Right renal pelvis (tissue), 4 donors: ENCODE data around the gene FRS3. TPM values are rescaled to one million over a fixed set of nuclear protein-coding genes. Genes with fewer than 3 reads are reported as not detected.
A peak's percentile ranks its signal among the peaks of the same experiment; 100 is the strongest.

Experiments
- DNase-seq, 4 donors: peaks; one replicate each; pipeline ENCODE4 v3.0.0-alpha.2; 2013; ENCODE audit warnings: low read depth in 4 of 4, low spot score in 3 of 4, missing footprints in 1 of 4
- polyA plus RNA-seq, 4 donors: library from polyadenylated mRNA; unstranded; fragments of 120-200 nt; gene quantifications; one replicate each; pipeline ENCODE4 v1.2.1, GENCODE V29; 2013; ENCODE audit not compliant: insufficient read length in 4 of 4

Gene FRS3
- polyA plus RNA-seq, 4 donors, result 5.7 to 8.0 (median 6.6) TPM

GRCh38 chr6:41747256-41748101 lies 32.2 kb downstream of the FRS3 start, which contains the start of gene PGC:
Gene PGC (minus strand): TSS chr6:41747397. CDS start chr6:41747334, 63 bp downstream.
- DNase-seq, result no peak

GRCh38 chr6:41746107-41746506 lies 33.6 kb downstream of the FRS3 start:
- no peak for DNase-seq

- DNase-seq, result no peak
These were observed 35.4 kb downstream of the FRS3 start for GRCh38 chr6:41744236-41744787.

DNA sequence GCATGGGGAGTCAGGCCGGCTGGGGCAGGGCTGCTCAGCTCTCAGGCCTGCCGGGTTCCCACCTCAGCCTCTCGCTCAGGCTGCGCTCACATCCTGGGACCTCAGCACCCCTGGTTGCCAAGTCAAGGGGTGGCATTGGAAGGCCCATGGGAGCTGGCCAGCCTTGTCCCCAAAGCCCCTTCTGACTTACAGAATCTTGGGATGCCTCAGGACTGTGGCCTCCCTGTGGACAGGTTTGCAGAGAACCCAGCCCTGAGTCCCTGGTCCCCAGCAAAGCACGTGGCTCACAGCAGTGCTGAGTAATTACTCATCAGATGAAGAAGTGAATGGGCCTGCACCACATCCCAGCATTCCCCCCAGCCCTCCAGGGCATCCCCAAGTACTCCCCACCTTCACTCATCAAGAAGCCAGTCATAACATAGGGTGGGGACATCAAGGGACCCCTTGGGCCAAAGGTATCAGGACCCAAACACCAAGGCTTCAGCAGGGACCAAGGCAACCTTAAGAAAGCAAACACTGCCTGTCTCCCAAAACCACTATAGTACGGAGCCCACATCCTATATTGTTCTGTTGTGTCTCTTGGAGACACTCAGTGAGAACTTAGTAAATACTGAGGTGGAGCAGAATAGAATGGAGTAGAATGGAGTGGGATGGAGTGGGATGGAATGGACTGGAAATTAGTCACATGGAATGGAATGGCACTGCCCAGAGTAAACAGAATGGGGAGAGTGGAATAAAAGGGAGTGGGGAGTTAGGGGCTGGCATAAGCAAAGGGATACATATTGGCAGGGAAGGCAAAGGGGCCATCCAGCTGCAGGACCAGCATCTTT lies 36.1 kb downstream of the FRS3 start:
- DNase-seq, result no peak

DNA sequence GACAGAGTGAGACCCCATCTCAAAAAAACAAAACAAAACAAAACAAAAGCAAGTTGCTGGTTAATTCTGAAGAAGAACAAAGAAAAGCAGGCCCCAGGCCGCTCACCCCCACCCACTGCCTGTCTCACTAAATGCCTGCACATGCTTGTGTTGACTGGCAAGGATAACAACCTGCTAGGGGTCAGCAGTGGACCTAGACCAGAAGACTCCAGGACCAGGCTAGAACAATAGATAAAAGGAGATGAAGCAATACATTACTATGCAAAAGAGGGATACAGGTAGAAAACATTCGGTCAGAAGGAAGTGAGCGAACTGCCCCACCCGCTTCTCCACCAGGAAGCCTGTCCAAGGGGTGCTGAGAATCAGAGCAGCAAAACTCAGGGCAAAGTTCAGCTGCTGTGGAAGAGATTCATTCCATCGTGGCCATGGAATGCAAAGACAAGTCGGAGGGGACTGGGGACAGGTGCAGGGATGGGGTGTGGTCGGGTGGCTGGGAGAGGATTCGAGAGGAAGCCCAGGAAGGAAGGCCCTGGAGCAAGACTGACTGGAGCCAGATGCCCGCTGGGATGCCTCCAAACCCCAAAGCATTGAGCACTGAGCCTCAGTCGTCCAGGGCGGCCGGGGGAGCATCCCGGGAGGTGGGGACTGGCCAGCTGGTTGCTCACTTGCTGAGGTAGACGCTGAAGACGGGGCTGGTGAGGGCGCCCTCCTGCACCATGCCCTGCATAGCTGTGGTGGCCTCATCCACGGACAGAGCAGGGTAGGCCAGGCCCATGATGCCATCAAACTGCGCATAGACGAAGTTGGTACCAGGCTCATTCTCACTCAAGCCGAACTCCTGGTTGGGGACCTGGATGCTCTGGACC lies 37.8 kb downstream of the FRS3 start:
- DNase-seq, result no peak

DNA sequence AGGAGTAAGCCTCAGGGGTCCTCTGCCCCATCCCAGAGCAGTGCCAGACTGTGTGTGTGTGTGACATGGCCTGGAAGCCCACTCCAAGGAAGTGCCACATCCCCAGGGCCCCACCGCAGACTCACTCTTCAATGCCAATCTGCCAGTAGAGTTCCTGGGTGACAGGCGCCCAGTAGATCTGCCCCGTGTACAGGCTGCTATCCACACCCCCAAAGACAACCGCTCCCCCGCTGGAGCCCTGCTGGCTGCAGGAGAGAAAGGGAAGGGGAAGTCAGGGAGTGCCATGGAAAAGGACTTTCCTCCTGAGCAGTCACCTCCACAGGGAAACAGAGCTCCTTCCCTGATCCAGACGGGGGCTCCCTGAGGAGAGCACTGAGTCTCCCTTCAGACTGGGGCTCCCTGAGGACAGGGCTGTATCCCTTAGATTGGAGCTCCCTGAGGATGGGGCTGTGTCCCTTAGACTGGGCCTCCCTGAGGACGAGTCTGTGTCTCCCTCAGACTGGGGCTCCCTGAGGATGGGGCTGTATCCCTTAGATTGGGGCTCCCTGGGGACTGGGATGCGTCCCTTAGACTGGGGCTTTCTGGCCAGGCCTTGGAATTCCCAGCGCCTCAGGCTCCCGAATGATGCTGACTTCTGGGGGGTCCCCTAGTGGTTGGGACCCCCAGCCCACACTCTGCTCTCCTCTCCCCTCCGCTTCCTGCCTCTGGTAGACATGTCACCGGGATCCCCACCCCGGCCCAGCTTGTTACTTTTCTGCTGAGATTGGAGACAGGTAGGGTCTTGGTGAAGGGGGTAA lies 39.1 kb downstream of the FRS3 start:
- DNase-seq, result no peak

- DNase-seq, result no peak
These were observed 40.7 kb downstream of the FRS3 start for GRCh38 chr6:41739041-41739440.

- no peak for DNase-seq
These were observed 42.0 kb downstream of the FRS3 start for GRCh38 chr6:41737591-41738130.

DNA sequence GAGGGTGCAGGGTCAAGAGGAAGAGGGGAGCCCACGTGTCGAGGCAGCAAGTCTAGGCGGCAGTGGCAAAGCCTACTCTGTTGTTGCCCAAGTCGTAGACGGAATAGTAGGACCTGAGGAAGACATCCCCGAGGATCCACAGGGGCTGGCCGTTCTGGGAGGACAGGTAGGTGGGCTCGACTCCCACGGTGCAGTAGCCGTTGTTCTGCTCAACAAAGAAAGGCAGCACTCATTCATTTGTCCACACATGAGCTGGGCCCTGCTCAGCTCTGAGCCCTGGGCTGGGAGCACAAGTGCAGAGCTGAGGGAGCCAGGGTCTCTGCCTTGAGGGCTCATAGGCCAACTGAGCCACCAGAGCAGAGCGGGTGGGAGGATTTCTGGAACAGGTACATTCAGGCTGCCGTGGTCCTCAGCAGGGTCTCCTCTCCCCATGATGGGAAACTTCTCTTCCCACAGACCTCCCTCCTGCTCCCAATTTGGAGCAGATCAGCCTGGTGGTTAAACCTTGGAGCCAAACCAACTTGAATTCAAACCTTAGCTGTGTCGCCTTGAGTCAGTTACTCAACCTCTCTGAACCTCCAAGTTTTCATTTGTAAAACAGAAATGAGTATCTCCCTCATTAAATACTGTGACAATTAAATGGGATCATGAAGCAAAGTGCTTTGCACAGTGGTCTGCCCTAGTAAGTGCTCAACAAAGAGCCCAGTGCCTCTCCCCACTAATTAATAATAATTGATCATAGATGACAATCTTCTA lies 42.7 kb downstream of the FRS3 start:
- no peak for DNase-seq

DNA sequence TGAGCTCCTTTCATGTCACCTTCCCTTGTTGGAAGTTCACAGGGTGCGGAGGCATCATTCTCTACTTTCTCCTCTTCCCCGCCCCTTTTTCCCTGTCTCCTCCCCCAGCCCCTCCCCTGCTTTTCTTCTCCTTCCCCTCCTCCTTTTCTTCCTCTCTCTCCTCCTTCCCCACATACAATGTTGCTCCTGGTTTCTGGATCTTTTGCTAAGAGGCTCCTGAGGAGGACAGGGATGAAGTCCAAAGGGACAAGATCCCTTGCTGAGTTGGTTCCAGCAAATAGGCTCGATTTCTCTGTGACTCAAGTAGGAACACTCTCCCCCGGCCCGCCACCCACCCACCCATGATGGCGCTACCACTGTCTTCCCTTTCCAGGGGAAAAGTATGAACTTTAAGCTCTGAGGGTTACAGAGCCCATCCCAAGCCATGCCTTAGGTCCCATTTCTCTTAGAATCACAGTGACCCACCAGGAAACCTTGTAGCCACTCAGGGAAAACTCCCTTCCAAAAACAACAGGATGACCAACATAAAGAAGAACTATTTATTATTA lies 43.4 kb downstream of the FRS3 start:
- DNase-seq, result no peak

GRCh38 chr6:41735427-41736185 lies 44.1 kb downstream of the FRS3 start, which contains the start of gene TFEB:
Gene TFEB (minus strand): TSS chr6:41735608. CDS start chr6:41691213, 44,395 bp downstream.
- DNase-seq, result peak; percentile 83 to 88 (median 86)

DNA sequence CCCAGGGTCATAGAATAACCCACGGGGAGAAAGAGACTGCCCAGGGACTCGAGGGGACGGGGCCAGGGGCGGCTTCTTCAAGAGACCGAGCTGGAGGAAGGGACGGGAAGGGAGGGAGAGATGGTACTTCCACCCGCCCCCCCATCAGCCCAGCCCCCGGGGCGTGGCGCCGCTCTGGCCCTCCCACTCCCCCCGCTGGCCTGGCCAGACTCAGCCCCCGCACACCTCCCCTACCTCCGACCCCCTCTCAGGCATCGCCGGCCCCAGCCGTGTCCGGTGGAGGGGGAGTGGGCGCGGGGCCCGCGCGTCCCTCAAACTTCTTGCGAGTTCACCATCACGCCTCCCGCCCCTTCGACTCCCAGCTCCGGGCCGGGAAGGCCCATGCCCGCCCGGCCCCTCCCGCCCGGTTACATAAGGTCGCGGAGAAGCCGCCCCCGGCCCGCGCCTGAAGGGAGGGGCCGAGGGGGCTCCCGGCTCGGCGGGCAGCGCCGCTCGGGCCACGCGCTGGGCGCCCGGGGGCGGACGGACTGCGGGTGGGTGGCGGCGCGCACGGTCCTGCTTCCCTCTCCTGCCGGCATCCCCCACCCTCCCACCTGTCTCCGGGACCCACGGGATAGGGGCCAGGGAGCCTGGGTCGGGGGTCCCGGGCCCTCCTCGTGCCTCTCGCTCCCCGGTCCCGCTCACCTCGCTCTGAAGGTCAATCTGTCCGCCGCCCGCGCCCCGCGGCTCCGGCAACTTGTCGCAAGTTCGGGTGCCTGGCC lies 44.9 kb downstream of the FRS3 start:
- peak; percentile 29 to 63 (median 54) for DNase-seq

- DNase-seq, result peak; percentile 57 to 72 (median 67)
These were observed 45.7 kb downstream of the FRS3 start for GRCh38 chr6:41733707-41734665.

DNA sequence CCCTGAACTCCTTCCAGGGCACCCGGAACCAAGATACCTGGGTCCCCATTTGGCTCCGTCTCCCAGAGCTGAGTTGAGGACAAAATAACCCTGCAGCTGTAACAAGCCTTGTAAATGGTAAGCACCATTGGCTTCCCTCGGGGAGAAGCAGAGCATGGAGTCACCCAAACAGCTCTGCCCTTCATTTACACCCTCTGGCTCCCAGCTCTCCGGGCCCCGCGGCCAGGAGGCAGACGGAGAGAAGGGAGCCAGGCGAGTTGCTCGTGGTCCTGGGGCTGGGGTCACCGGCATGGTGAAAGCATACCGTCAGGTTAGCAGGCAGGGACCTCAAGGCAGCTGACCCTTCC lies 46.4 kb downstream of the FRS3 start:
- no peak for DNase-seq

GRCh38 chr6:41732591-41733359 lies 46.9 kb downstream of the FRS3 start:
- no peak for DNase-seq
